OCI-LY7 (cell line): ENCODE results near the gene PCDHGA4. TPM values are rescaled to one million over a fixed set of nuclear protein-coding genes. Genes with fewer than 3 reads are reported as not detected.

ENCODE experiments used
- BruUV-seq: library from RNA; stranded (reverse); fragments of 400-500 nt; replicated peaks from 2 replicates; lab custom pipeline; 2021; lab: Mats Ljungman, UMichigan
- CTCF ChIA-PET: fragments of 300-600 bp; sonication (Branson Sonifier 250); formaldehyde crosslinking; loops from one replicate; lab custom pipeline; 2022; ENCODE audit warnings: antibody characterized with exemption; ENCODE audit not compliant: unreplicated experiment; lab: Charles Lee
- POLR2A ChIA-PET: fragments of 300-600 bp; sonication (Branson Sonifier 250); formaldehyde crosslinking; loops from one replicate; lab custom pipeline; 2022; ENCODE audit warnings: antibody characterized with exemption; lab: Charles Lee
- DNase-seq: peaks from one replicate; pipeline ENCODE4 v3.0.0-alpha.2; 2015; ENCODE audit warnings: low spot score
- H2AFZ ChIP-seq: fragments of 200-600 bp; sonication (generic), shearing (Covaris generic); 2 replicates; pipeline ENCODE4 v1.6.1; 2014; ENCODE audit warnings: mild to moderate bottlenecking, antibody characterized with exemption, low read length, moderate library complexity
- H3K27ac ChIP-seq: fragments of 200-600 bp; sonication (generic); 2 replicates; pipeline ENCODE4 v1.5.1; 2014; ENCODE audit warnings: mixed run types, low read depth, mild to moderate bottlenecking, moderate library complexity, low read length, inconsistent platforms; ENCODE audit not compliant: poor library complexity, severe bottlenecking
- H3K36me3 ChIP-seq: fragments of 200-600 bp; sonication (generic); 2 replicates; pipeline ENCODE4 v1.6.1; 2014; ENCODE audit warnings: mild to moderate bottlenecking, antibody characterized with exemption, low read length, moderate library complexity, mixed read lengths; ENCODE audit not compliant: insufficient read depth
- H3K4me1 ChIP-seq: fragments of 200-600 bp; sonication (generic); 2 replicates; pipeline ENCODE4 v1.5.1; 2014; ENCODE audit warnings: mild to moderate bottlenecking, low read length; ENCODE audit not compliant: insufficient read depth, poor library complexity, severe bottlenecking
- H3K4me2 ChIP-seq: fragments of 200-600 bp; sonication (generic); 2 replicates; pipeline ENCODE4 v1.6.1; 2014; ENCODE audit warnings: mild to moderate bottlenecking, low read length
- H3K4me3 ChIP-seq: fragments of 200-600 bp; sonication (generic); 2 replicates; pipeline ENCODE4 v1.5.1; 2014; ENCODE audit warnings: mild to moderate bottlenecking, low read depth, low read length; ENCODE audit not compliant: poor library complexity, severe bottlenecking
- H3K79me2 ChIP-seq: fragments of 200-600 bp; sonication (generic); 2 replicates; pipeline ENCODE4 v1.6.1; 2016; ENCODE audit warnings: low read depth, mild to moderate bottlenecking, low read length, moderate library complexity, mixed read lengths; ENCODE audit not compliant: insufficient read depth
- H3K9me2 ChIP-seq: fragments of 200-600 bp; sonication (generic); 2 replicates; pipeline ENCODE4 v1.6.1; 2016; ENCODE audit warnings: mild to moderate bottlenecking, low read length, mixed read lengths; ENCODE audit not compliant: insufficient read depth
- H3K9me3 ChIP-seq: fragments of 200-600 bp; sonication (generic); 2 replicates; pipeline ENCODE4 v1.6.1; 2014; ENCODE audit warnings: mild to moderate bottlenecking, mixed run types, low read length, mixed read lengths
- H4K20me1 ChIP-seq: fragments of 200-600 bp; sonication (generic); 2 replicates; pipeline ENCODE4 v1.6.1; 2014; ENCODE audit warnings: mild to moderate bottlenecking, antibody characterized with exemption, low read length, moderate library complexity, mixed read lengths; ENCODE audit not compliant: insufficient read depth
- CTCF ChIP-seq: fragments of 200-600 bp; sonication (generic); conservative IDR thresholded peaks from 2 replicates; pipeline ENCODE4 v1.5.1; 2014; ENCODE audit warnings: mild to moderate bottlenecking, antibody characterized with exemption, low read length, moderate library complexity, mixed read lengths
- EZH2phosphoT487 ChIP-seq: fragments of 200-600 bp; sonication (generic); IDR thresholded peaks from 2 replicates; pipeline ENCODE4 v1.6.1; 2018; ENCODE audit warnings: low read depth, borderline replicate concordance, mild to moderate bottlenecking, mixed run types, antibody characterized with exemption, low read length, moderate library complexity, mixed read lengths
- intact Hi-C: fragments of 100-400 bp; cut with micrococcal nuclease; formaldehyde crosslinking; loops from one replicate; pipeline ENCODE4 v1.10.0; 2022; ENCODE audit not compliant: unreplicated experiment
- total RNA-seq, 2 experiments: library from RNA; depleted of rRNA in 1 of 2; stranded (reverse); fragments of >200 nt in 1 of 2; shearing (Covaris generic) in 1 of 2; gene quantifications; 2 replicates each; pipeline ENCODE4 v1.2.3, GENCODE V29; 2014 to 2022

Gene PCDHGA4
- total RNA-seq, 2 experiments from 2014 or later = 1.9 to 3.5 TPM

GRCh38 chr5:141349917-141350619 lies 4.8 kb upstream of the PCDHGA4 start, which contains the start of gene PCDHGB1:
TSS of gene PCDHGB1 (plus strand) at chr5:141350099. CDS start at chr5:141350261, 162 bp downstream.
- Histone ChIP-seq H3K4me3 (peak within 1 kb of the TSS; percentile 54), H3K4me2 (peak within 1 kb of the TSS; percentile 60), H2AFZ (peak within 1 kb of the TSS; percentile 80), H3K27ac (no peak within 1 kb of the TSS), H3K4me1 (peaks cover 7% of the 10 kb centered on the region), H3K36me3 (no peaks in the 10 kb centered on the region), H4K20me1 (no peaks in the 10 kb centered on the region), H3K9me3 (no peaks in the 10 kb centered on the region), H3K9me2 (no peaks in the 10 kb centered on the region), H3K79me2 (no peaks in the 10 kb centered on the region)
- BruUV-seq = TSS peak; percentile 66
- DNase-seq = peak; percentile 79
- TF ChIP-seq CTCF = peak; percentile 88
- TF ChIP-seq EZH2phosphoT487 = no peak
- ChIA-PET CTCF (interaction anchor here (1.2 kb wide), 1 partner anchor 33 kb away, joined by 5 read pairs; no protein-coding TSS in a partner anchor), POLR2A (interaction anchor here (0.8 to 1.2 kb wide), 5 partner anchors 20 to 63 kb away, joined by 3 read pairs; partner anchors contain the start of genes PCDHGA1 and PCDHGA10)
- intact Hi-C loops = loop anchor here (10.0 kb wide), 1 partner anchor 155 kb away; the partner anchor contains the start of genes PCDHB10 and PCDHB11

- TF ChIP-seq CTCF = no peak
- TF ChIP-seq EZH2phosphoT487 = no peak
- no TSS peak for BruUV-seq
- Histone ChIP-seq H2AFZ (no peak overlapping the region), H3K9me2 (no peaks in the 10 kb centered on the region), H3K9me3 (no peaks in the 10 kb centered on the region), H3K4me1 (peaks cover 7% of the 10 kb centered on the region), H3K4me3 (no peak overlapping the region), H3K4me2 (no peak overlapping the region), H4K20me1 (no peaks in the 10 kb centered on the region), H3K79me2 (no peaks in the 10 kb centered on the region), H3K27ac (no peak overlapping the region), H3K36me3 (no peaks in the 10 kb centered on the region)
- no peak for DNase-seq
- ChIA-PET POLR2A (no interaction called here), CTCF (no interaction called here)
- intact Hi-C loops = loop anchor here (10.0 kb wide), 1 partner anchor 157 kb away; the partner anchor contains the start of genes PCDHB10 and PCDHB11
Measured at GRCh38 chr5:141351591-141351990, 3.2 kb upstream of the PCDHGA4 start.
